ENCODE results near the gene CREB5. TPM values are rescaled to one million over a fixed set of nuclear protein-coding genes. Genes with fewer than 3 reads are reported as not detected.

The CREB5 gene
- total and polyA plus RNA-seq, 2 of the 13 experiments (the other 11 are each of a cell fraction or from before 2014, with no cell fraction given) = 0.38 to 0.71 TPM

DNA sequence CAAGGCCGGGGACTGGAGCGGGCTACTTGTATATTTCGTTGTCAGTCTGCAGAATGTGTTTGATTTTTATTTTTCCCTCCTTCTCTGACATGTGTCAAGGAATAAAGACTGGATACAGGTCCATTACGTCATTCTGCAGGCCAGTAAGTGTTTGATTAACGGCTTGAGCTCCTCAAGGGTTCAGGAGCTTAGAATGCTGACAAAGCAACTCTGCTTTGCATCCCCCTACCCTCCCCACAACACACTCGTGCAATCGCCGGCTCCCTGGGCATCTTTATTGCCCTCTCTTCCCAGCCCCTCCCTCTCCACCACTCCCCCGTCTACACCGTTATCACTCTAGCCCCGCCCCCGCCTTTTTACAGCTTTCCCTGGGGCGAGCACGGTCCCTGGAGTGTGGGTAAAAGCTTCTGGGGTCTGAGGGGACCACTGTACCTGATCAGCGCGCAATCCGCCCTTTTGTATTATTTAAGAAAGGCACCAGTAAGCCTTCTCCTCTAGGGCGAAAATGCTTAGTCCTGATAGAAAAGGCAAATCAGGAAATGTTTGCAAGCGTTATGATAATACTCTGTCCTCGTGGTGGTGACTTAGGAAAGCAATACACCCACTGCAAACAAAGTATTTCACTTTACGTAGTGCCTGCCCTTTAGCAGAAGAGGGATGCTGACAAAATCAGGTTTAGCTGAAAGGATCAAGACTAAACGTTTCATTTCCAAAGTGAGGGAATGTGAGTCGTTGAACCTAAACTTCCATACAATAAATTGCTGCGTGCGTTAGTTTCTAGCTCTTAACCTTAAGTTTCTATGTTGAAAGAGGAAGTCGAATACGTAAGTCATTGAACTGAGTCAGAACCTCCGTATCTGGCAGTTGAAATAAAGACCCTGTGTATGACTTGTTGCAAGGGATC, 1.4 kb upstream of the CREB5 start (continued):
- TF ChIP-seq, protein P1, sequence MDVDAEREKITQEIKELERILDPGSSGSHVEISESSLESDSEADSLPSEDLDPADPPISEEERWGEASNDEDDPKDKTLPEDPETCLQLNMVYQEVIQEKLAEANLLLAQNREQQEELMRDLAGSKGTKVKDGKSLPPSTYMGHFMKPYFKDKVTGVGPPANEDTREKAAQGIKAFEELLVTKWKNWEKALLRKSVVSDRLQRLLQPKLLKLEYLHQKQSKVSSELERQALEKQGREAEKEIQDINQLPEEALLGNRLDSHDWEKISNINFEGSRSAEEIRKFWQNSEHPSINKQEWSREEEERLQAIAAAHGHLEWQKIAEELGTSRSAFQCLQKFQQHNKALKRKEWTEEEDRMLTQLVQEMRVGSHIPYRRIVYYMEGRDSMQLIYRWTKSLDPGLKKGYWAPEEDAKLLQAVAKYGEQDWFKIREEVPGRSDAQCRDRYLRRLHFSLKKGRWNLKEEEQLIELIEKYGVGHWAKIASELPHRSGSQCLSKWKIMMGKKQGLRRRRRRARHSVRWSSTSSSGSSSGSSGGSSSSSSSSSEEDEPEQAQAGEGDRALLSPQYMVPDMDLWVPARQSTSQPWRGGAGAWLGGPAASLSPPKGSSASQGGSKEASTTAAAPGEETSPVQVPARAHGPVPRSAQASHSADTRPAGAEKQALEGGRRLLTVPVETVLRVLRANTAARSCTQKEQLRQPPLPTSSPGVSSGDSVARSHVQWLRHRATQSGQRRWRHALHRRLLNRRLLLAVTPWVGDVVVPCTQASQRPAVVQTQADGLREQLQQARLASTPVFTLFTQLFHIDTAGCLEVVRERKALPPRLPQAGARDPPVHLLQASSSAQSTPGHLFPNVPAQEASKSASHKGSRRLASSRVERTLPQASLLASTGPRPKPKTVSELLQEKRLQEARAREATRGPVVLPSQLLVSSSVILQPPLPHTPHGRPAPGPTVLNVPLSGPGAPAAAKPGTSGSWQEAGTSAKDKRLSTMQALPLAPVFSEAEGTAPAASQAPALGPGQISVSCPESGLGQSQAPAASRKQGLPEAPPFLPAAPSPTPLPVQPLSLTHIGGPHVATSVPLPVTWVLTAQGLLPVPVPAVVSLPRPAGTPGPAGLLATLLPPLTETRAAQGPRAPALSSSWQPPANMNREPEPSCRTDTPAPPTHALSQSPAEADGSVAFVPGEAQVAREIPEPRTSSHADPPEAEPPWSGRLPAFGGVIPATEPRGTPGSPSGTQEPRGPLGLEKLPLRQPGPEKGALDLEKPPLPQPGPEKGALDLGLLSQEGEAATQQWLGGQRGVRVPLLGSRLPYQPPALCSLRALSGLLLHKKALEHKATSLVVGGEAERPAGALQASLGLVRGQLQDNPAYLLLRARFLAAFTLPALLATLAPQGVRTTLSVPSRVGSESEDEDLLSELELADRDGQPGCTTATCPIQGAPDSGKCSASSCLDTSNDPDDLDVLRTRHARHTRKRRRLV (CRISPR knock-in tag; IDR thresholded peaks at IDR 0.05) = no peak
- TF ChIP-seq CREB1 (IDR thresholded peaks at IDR 0.05) = 0 out of 2 replicates have a peak, but pooled peaks have one; percentile 25
- TF ChIP-seq CREB1 (CRISPR knock-in tag; IDR thresholded peaks at IDR 0.05) = no peak
- TF ChIP-seq, protein P2, sequence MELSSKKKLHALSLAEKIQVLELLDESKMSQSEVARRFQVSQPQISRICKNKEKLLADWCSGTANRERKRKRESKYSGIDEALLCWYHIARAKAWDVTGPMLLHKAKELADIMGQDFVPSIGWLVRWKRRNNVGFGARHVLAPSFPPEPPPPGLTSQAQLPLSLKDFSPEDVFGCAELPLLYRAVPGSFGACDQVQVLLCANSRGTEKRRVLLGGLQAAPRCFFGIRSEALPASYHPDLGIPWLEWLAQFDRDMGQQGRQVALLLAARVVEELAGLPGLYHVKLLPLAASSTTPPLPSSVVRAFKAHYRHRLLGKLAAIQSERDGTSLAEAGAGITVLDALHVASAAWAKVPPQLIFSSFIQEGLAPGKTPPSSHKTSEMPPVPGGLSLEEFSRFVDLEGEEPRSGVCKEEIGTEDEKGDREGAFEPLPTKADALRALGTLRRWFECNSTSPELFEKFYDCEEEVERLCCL (CRISPR knock-in tag; IDR thresholded peaks at IDR 0.05; ENCODE audit: borderline replicate concordance) = no peak

DNA sequence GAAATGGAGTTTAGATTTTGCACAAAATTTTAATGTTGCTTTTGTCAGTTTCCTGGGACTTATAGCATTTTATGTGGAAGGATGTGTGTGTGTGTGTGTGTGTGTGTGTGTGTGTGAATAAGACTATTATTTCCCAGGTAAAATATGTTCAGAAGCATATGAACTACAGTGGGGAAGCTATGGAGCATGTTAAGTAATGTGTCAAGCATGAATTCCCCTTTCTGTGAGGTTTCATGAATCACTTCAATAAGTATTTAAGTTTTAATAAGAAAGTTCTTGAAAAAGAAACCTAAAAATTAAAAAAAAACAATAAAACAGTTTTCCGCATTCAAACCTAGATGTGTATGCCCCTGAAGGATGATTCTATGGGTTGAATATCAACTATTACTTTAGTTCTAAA, 693 bp downstream of the CREB5 start:
- no peak for FAIRE-seq
- H3K4me1 ChIP-seq (ENCODE audit: insufficient read depth, low read length) = 0 out of 2 replicates have a peak, but pooled peaks cover 7% of the 10 kb centered on the region
- H3K79me2 ChIP-seq (ENCODE audit: insufficient read depth, low read length) = no peaks in the 10 kb centered on the region
- in situ Hi-C loops (cut with HindIII; ENCODE audit: extremely low pct_ligation_motif_present, low pct_unique_long_range_greater_than_20kb) = no loop called here
- WGBS (ENCODE audit: low lambda C conversion rate) = 92% methylated on average over 1 of the region's 1 CpG
- no peaks in the 10 kb centered on the region for H4K20me1 ChIP-seq (ENCODE audit: insufficient read depth, low read length)
- DNase-seq (ENCODE audit: low spot score) = no peak
- no peak overlapping the region for H3K4me3 ChIP-seq (replicated peaks in 1 of 3; ENCODE audit: insufficient read depth in 1 of 3, low read depth in 2 of 3, low read length in 3 of 3)
- no peak overlapping the region for H3K4me2 ChIP-seq (ENCODE audit: low read depth, low read length)
- no peak overlapping the region for H3K27ac ChIP-seq (ENCODE audit: extremely low read length, insufficient read depth, low read length)
- ChIA-PET POLR2A (no interaction called here), CTCF (ENCODE audit: low intra/inter-chr PET ratio, low total read pairs) (no interaction called here)
- no peak overlapping the region for H2AFZ ChIP-seq (ENCODE audit: low read length)
- H3K9me3 ChIP-seq (ENCODE audit: low read length) = no peaks in the 10 kb centered on the region
- H3K36me3 ChIP-seq (replicated peaks in 1 of 2; ENCODE audit: control insufficient read depth in 1 of 2, insufficient read depth in 2 of 2, low read length in 2 of 2) = no peaks in the 10 kb centered on the region
- TF ChIP-seq CBFB (CRISPR knock-in tag; IDR thresholded peaks at IDR 0.05) = no peak
- no peak for TF ChIP-seq ATF7 (IDR thresholded peaks at IDR 0.05)
- no peak for TF ChIP-seq ATF7 (CRISPR knock-in tag; IDR thresholded peaks at IDR 0.05)
- no TSS peak for BruUV-seq (replicated peaks)
- no peak for ATAC-seq
- peaks cover 2 to 24% of the 10 kb centered on the region in 2 experiments for H3K27me3 ChIP-seq (ENCODE audit: control insufficient read depth in 1 of 2, insufficient read depth in 2 of 2, low read length in 2 of 2)
- intact Hi-C loops (cut with micrococcal nuclease; ENCODE audit: unreplicated experiment) = no loop called here
- no peak overlapping the region for H3K9ac ChIP-seq (ENCODE audit: insufficient read depth, low read depth, low read length)
